NCI-H345 treated with DMSO at 0.1 percent for 48 hours (cell line): Measurements from ENCODE around the gene CCDC157.

Source experiments
- DNase-seq: peaks from one replicate; lab custom pipeline; 2025; ENCODE audit not compliant: unreplicated experiment; lab: John Stamatoyannopoulos, UW

The CCDC157 gene

DNA sequence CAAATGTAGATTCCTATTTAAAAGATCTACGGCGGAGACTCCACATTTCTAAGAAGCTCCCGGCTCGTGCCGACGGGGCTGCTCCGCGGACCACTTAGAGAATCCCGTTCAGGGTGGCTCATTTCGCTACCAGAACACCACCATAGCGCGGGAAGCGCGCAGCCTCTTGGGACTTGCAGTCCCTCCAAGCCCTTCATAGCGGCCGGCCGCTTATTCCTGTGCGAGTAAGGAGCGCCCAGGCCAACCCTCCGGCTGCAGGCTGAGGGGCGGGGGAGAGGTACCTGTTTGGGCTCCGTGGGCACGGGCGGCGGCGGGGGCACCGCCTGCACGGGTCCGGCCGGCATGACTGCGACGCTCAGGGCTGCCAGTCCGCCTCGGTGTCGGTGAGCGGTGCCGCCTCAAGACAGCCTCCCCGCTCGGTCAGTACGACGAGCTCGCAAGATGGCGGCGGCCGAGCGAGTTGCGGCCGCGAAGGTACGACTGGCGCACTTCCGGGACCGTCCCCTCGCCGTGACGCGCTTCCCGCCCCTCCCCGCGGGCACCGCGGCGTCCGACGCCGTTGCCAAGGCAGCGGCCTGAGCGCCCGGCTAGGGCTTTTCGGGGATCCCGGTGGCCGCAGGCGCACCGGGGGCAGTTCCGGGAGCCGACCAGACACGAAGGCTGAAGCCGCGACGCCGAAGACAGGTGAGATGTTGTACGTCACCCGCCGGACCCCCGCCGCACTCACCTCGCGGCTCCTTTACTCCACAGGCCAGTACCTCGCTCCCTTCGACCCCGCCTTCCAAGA, at the start of gene CCDC157, which contains the start of gene SF3A1:
TSS of gene CCDC157 (plus strand) at position 559 of the 787 bp plus-strand sequence. CDS start 8,994 bp downstream, outside the sequence.
TSS of gene SF3A1 (minus strand) at position 446 of the 787 bp plus-strand sequence. CDS start at position 344, 102 bp downstream.
- peak; percentile 63 for DNase-seq

DNA sequence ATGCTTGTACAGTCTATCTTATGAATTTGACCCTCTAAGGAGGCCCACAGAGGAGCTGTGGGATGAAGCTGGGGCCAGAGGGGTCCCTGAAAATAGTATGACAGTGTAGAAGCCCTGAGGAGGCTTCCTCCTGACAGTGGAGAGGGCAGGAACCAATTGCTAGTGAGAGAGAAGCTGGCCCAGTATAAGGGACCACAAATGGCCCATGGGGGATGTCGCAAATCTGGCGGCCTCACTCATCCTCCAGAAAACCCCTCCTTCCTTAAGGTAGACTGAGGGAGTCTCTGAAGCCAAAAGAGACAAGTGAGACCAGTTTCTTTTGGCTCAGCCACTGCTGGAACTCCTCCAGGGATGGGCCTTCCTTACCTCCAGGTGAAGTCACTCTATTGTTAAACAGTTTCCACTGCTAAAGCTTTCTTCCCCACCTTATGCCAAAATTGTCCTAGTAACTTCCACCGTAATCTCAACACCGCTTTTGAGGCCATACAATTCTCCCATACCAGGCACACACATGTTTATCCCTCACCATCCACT, 49.7 kb upstream of the CCDC157 start:
- no peak for DNase-seq

DNA sequence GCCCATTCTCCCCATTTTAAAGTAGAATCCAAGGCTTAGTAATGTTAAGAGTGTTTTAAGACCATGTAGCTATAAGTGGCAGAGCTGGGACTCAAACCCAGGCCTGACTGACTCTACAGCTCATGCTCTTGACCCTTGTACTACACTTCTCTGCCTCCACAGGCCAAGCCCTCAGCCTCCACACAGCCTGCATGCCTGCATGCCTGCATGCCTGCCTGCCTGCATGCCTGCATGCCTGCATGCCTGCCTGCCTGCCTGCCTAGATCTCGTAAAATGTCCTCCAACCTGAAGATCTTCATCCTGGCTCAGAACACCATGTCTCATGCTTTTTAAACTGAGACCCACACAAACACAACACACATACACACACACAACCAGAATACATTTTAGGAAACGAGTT, 48.7 kb upstream of the CCDC157 start:
- no peak for DNase-seq

DNA sequence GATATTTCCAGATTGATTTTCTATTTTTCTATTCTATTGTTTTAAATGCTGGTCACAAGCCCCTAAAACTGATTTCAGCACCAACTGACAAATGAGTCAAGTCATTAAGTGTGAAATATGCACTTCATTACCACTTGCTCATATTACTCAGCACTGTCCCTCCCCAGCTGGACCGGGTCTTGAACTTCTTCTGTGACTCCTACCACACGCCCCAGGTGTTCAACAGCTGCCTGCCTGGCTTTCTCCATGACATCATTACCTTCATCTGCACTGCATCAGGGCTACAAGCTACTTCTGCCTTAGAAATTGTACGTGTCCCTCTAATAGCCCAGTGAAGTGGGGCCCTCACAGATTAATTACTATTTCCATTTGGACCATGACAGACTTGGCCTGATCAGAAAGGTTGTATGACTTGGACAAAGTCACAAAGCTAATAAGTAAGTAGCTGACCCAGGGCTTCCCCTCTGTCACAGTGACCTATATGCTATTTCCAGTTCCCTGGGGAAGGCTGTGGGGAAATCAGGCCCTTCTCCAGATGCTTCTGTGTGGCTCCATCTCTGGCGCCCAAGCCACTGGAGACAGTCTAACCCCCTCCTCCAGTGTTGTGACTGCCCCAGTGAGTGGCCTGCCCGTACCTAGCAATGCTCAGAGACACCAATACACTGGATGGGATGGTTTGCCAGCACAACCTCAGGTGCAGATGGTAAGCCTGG, 48.1 kb upstream of the CCDC157 start:
- no peak for DNase-seq

DNA sequence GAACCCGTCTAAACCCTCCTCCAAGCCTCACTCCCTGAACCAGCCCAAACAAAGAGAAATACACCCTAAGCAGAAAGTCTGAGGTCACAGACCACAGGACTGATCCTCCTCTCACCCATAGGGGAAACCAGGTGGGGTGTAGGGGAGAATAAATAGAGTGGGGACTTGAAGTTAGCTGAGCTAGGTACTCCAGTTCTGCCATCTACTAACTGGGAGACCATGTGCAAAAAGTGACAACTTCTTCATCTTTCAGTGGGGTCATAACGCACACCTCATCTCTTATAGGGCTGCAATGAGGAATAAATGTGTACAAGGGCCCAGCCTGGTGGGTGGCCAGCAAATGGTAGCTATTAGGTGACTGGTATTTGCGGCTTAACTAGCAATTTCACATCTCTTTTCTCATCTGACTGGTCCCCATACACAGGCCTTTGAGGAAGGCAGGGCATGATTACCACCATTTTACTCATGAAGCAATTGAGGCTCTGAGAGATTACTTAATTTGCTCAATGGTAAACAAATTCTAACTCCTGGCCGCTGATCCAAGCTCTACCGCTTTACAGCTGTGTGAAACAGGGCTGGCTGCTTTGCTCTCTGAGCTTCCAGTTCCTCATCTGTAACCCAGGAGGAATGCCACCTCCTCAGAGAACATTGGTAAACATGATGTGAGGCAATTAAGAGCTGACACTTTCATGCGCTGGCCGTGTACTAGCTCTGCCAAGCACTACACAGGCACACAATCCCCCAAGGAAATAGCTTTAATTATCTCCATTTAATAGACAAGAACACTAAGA, 46.7 kb upstream of the CCDC157 start:
- DNase-seq, result no peak

DNA sequence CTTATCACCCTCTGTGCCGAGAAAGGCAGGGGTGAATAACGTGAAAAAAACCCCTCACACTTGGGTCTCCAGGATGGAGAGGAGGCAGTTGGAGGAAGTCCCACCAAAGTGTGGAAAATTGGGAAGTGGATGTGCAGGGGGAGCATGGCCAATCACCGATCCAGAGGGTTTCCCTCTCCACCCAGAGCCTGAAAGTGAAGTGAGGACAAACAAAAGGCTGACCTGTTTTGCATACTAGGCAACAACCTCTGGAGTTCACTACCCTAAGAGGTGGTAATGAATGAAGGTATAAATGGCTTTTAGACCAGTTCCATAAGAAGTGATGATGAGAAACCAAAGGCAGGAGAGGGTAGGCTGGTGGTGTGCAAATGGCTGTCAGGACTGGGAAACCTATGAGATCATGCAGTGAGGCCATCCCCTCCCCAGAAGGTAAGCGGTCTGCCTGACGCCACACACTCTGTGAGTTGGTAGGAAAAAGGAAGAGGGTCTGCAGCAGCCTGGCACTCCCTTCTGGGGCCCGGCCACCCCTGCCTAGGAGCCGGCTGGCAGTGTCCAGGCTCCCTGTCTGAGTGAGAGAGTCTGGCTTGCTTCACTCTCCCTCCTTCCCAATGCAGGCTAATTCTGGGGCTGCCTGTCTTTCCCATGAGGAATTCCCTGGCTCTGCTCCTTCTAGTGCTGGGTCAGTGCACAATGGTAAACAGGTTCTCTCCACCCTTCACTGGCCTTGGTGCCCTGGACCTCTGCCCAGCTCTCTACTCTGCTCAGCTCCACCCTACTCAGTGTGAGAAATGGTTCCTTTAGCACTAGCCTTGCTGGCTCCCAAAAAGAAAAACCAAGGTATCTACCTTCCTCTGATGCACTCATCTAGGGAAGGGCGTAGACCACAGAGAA, 45.7 kb upstream of the CCDC157 start:
- no peak for DNase-seq

DNA sequence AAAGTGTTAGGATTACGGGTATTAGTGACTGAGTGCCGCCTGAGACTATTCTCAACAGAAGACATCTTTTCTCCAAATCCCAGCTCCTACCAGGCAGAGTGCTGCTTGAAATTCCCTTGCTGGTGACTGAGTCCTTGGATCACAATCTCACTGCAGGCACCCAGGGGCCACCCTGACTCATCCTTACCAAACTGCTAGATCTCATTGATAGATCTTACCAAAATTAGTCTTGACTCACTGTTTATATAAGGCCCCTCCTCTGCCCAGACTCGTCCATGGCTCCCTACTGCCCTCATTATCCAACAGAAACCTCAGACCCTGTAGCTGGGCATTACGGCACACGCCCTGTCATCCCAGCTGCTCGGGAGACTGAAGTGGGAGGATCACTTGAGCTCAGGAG, 44.8 kb upstream of the CCDC157 start:
- DNase-seq, result no peak

DNA sequence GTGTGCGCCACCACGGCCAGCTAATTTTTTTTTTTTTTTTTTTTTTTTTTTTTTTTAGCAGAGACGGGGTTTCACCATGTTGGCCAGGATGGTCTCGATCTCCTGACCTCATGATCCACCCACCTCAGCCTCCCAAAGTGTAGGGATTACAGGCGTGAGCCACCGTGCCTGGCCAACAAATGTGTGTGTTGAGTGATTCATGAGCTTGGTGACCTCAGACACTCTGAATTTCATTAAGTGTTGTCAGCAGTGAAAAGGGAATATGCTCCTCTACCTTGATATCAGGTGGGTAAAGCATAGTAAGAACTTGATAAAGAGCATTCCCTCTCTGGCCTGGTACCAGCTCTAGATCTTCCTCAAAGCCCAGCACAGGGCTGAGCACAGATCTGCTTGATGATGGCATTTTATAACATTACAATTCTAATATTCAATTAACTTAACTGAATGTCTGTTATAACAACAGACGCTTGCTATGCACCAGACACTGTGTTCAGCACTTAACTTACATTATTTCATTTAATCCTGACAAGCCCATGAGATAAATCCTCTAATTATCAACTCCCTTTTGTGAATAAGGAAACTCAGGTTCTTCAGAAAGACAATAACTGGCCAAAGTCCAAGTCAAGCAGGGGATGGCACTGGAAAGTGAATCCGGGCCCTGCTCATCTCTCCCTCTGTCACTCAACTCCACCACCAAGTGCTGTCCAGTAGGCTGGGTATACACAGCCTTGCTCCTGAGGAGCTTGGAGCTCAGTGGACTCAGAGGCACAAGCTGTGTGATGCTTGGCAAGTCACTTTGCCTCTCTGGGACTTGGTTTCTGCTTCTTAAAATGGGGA, 43.1 kb upstream of the CCDC157 start:
- no peak for DNase-seq

DNA sequence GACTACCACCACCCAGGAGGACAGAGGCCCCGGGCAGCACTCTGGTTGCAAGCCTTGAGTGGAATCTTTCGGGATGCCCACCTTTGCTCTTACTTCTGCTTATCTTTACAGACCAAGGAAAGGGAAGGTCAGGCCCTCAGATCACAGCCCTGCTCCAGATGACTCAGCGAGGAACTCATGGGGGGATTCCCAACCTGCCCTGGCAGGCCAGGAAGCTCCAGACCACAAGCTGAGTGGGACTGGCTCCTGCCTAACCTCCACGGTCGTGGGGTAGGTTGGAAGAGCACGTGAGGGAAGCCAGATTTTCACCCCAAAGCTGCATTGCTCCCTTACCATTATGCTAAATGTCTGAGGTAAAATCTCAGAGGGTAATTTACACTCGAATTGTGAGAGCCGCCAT, 41.9 kb upstream of the CCDC157 start:
- DNase-seq, result no peak

DNA sequence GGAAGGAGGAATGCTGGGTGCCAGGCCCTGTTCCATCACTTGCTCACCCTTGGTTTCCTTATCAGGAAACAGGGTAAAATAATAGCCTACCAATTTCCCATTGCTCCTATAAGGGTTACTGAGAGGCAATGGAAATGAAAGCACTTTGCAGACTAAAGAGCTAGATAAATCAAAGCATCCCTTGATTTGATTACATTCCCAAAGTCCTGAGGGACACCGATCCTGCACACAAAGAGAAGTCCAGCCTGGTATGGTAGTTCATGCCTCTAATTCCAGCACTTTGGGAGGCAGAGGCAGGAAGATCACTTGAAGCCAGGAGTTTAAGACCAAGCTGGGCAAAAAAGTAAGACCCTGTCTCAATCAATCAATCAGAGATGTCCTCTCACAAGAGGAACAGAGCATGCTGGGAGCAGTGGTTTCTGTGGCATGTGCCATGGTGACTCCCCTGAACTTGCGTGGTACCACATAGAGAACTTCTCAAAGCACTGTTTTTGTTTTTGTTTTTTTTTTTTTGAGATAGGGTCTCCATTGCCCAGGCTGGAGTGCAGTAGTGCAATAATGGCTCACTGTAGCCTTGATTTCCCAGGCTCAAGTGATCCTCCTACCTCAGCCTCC, 40.7 kb upstream of the CCDC157 start:
- no peak for DNase-seq

DNA sequence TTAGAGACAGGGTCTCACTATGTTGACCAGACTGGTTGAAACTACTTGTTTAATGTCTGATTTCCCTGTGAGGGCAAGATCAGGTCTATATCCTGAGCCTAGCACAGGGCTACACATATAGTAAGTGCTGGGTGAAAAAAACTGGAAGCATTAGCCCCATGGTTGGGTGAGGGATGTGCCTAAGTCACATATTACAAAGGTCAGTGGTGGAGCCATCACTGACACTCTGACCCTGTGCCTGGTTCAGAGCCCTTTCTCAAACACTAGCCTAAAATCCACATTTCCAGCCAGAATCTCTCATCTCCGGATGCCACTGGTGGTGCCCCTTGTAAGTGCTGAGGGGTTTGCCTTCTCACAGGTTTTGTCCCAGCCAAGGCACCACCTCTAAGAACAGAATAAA, 39.0 kb upstream of the CCDC157 start:
- no peak for DNase-seq

DNA sequence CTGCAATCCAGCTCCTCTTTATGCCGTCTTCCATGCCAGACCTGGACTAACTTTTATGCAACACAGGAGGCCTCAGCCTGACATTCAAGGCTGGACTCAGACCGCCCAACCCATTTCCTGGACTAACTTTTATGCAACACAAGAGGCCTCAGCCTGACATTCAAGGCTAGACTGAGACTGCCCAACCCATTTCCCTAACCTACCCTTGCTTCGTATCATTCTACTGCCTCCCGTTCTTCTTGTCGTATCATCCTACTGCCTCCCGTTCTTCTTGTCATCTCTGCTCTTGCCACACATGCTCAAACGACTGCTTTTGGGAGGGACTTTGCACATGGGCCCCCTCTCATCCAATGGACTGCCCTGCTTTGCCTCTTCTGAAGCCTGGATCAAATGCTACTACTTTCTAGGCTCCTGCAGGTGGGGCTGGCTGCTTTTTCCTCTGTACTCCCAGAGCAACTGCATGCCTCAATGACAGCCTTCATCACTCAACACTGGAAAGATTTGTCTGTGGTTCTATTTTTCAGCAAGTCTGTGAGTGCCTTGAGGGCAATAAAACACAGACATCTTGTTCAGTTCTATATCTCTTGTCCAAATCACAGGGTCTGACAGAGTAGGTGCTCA, 37.9 kb upstream of the CCDC157 start:
- DNase-seq, result no peak

DNA sequence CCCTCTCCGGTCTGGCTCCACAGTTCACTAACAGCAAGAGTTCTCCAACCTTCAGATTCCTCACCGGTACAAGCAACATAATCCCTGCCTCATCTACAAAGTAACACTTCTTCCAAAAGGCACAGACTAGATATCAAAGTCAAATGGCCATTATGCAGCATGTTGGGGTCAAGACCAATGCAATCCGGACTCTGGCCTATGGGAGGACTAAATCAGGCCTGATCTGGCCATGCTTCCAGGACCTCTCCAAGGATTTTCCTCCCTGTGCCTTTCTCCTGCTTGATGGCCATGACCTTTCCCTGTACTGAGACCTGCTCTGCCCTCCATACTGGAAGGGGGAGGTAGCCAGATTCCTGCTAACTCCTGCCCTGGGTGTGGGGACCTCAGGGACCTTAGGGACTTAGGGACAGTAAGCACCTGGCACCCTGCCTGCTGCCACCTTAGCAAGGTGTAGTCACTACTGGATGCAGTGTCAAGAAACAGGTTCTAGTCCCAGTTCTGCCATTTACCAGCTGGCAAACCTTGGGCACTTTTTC, 36.7 kb upstream of the CCDC157 start:
- DNase-seq, result no peak

DNA sequence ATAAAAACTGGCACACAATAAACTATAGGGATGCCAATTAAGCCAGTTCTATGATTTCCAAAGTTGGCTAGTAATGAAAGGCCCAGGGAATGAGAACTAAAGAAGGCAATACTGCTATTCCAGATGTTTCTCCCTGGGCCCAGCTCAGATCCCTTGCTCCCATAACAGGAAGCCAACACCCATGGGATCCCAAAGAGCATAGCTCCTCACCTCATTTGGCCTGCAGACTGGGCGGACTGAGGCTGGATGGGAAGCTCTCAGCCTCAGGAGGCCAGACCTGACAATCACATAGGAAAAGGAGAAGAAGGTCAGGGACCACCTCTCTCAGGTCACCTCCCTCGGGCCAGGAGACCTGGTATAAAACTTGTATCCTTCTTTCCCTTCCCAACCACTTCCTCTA, 35.3 kb upstream of the CCDC157 start:
- DNase-seq, result no peak

DNA sequence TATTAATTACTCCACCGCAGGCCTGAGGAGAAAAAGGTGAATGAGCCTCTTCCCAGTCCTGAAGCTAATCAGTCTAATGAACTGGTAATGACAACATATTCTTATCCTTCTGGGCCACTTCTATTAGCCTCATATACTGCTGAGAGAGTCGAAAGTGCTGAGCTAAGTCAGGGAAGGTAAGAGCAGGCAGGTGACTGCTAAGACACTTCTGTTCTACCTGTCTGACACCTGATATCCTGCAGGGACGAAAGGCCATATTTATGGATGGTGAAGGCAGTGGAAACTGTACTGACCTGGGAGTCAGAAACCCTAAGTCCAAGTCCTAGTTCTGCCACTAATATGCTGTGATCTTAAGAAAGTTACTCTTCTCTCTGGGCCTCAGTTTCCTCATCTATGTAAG, 33.6 kb upstream of the CCDC157 start:
- no peak for DNase-seq

DNA sequence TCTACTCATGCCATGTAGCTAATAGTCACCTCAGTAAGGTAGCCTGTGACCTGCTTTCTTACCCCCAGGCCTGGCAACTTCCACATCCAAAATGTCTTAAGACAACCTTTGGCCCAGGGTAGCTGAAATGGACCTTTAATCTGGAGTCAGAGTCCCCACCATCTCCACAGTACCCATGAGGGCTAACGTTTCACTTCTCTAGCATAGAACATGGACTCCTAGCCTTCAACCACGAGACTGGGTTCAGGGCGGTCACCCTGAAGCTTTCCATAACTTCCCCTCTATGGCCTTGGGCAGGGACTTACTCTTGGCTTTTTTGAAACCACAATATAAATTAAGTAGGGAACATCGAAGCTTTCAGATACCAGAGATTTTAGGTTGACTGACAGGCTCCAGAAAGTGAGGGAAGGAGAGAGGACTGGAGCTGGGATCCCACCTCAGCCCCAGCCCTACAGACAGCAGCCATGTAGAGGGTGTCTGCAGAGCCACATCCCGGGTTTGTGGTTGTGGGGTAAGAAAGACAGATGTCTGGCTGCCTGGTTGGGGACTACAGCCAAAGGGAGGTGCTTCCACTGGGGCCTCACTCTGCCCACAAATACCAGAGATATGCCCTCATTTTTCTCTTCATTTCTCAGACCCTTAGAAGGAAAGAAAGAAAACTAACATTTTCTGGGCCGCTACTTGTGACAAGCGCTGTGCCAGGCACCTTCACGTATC, 32.6 kb upstream of the CCDC157 start:
- DNase-seq, result no peak

DNA sequence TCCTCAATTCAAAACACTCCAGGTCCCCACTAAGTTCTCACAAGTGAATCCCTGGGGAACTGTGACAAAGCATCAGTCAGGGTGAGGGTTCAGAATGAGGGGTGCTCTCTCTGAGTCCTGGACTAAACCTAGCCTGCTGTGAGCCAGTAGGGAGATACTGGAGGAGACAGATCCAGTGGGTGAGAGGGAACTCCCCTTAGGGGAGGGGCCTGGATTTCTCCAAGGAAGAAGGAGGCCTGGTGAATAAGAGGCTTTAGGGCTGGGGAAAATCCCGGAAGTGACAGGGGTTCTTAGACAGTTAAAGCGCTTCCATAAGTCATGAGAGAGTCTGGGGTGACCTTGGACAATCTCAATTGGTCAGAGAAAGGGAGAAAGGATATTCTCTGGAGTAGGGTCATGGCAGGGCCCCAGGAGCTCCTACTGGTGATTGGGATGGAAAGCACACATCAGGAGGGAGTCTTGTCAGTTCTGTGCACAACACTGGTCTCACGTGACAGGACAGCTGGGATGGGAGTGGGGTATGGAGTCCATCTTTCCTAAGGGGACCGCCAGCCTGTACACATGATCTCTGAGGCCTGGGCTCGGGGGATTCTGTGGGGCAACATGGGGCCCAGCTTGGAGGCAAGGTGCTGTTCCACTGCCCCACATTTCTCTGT, 31.6 kb upstream of the CCDC157 start:
- DNase-seq, result no peak
